SK-N-SH treated with all-trans-retinoic acid at 6 μM for 48 hours (cell line): ENCODE data around the gene DNASE1L2.
"Not testable (repeated sequence)": the region's sequence is repeated elsewhere in the genome, so short reads cannot be mapped to it uniquely, and the experiment has no call there.

Experiments
- CSRNP3 ChIP-seq: fragments of 250-450 bp; sonication (Bioruptor Pico); IDR thresholded peaks from 2 replicates; pipeline ENCODE4 v1.5.1; 2021; ENCODE audit warnings: mild to moderate bottlenecking, moderate library complexity
- PATZ1 ChIP-seq: fragments of 250-450 bp; sonication (Bioruptor Pico); IDR thresholded peaks from 2 replicates; pipeline ENCODE4 v1.8.0; 2020; ENCODE audit warnings: mild to moderate bottlenecking, moderate library complexity, borderline replicate concordance
- RARB ChIP-seq: fragments of 250-450 bp; sonication (Bioruptor Pico); IDR thresholded peaks from 2 replicates; pipeline ENCODE4 v1.8.0; 2021; ENCODE audit warnings: mild to moderate bottlenecking, moderate library complexity
- SNAI2 ChIP-seq: fragments of 250-450 bp; sonication (Bioruptor Pico); IDR thresholded peaks from 2 replicates; pipeline ENCODE4 v1.5.0; 2020; ENCODE audit warnings: mild to moderate bottlenecking, moderate library complexity
- TCF4 ChIP-seq: fragments of 250-450 bp; sonication (Bioruptor Pico); IDR thresholded peaks from 2 replicates; pipeline ENCODE4 v1.8.0; 2021; ENCODE audit warnings: mild to moderate bottlenecking, moderate library complexity, borderline replicate concordance
- TSHZ2 ChIP-seq: fragments of 250-450 bp; sonication (Bioruptor Pico); IDR thresholded peaks from 2 replicates; pipeline ENCODE4 v1.5.0; 2020; ENCODE audit warnings: mild to moderate bottlenecking, moderate library complexity
- ZFP30 ChIP-seq: fragments of 450-650 bp; formaldehyde crosslinking; IDR thresholded peaks from 2 replicates; pipeline ENCODE4 v1.5.0; 2022; ENCODE audit warnings: mild to moderate bottlenecking, moderate library complexity
- ZNF70 ChIP-seq: fragments of 450-650 bp; formaldehyde crosslinking; IDR thresholded peaks from 2 replicates; pipeline ENCODE4 v1.5.0; 2020; ENCODE audit warnings: mild to moderate bottlenecking, moderate library complexity

- not testable (repeated sequence) for TF ChIP-seq PATZ1 (CRISPR knock-in tag); CSRNP3 (CRISPR knock-in tag); SNAI2; ZFP30 (CRISPR knock-in tag); TCF4; RARB; ZNF70 (CRISPR knock-in tag); TSHZ2
Measured at GRCh38 chr16:2267505-2267912, 31.3 kb downstream of the DNASE1L2 start.
